Astrocyte of the spinal cord (primary cell): Measurements from ENCODE around the gene GOLGA8B.
"Not testable (repeated sequence)": the region's sequence is repeated elsewhere in the genome, so short reads cannot be mapped to it uniquely, and the experiment has no call there.

ENCODE experiments used
- DNase-seq: peaks from one replicate; pipeline ENCODE4 v3.0.0; 2011; ENCODE audit warnings: low read depth, low spot score
- H3K4me3 ChIP-seq: 2 replicates; pipeline ENCODE4 v1.5.1; 2011; ENCODE audit warnings: low read depth, mild to moderate bottlenecking, low read length, moderate library complexity
- in situ Hi-C: cut with HindIII; loops from 2 replicates; pipeline ENCODE4 v1.10.0; 2017; ENCODE audit warnings: low sequenced_read_pairs
- TF ChIP-seq, protein P1 (sequence below): IDR thresholded peaks from 2 replicates; pipeline ENCODE4 v1.5.1; 2012; ENCODE audit warnings: low read depth, mild to moderate bottlenecking, low read length, inconsistent platforms

GOLGA8B gene, protein sequence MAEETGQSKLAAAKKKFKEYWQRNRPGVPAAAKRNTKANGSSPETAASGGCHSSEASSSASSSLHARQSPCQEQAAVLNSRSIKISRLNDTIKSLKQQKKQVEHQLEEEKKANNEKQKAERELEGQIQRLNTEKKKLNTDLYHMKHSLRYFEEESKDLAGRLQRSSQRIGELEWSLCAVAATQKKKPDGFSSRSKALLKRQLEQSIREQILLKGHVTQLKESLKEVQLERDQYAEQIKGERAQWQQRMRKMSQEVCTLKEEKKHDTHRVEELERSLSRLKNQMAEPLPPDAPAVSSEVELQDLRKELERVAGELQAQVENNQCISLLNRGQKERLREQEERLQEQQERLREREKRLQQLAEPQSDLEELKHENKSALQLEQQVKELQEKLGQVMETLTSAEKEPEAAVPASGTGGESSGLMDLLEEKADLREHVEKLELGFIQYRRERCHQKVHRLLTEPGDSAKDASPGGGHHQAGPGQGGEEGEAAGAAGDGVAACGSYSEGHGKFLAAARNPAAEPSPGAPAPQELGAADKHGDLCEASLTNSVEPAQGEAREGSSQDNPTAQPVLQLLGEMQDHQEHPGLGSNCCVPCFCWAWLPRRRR

GRCh38 chr15:34583399-34584329, at the start of gene GOLGA8B:
Gene GOLGA8B (minus strand): TSS chr15:34583651. CDS start chr15:34535912, 47,739 bp downstream.
- TF ChIP-seq, protein P1, sequence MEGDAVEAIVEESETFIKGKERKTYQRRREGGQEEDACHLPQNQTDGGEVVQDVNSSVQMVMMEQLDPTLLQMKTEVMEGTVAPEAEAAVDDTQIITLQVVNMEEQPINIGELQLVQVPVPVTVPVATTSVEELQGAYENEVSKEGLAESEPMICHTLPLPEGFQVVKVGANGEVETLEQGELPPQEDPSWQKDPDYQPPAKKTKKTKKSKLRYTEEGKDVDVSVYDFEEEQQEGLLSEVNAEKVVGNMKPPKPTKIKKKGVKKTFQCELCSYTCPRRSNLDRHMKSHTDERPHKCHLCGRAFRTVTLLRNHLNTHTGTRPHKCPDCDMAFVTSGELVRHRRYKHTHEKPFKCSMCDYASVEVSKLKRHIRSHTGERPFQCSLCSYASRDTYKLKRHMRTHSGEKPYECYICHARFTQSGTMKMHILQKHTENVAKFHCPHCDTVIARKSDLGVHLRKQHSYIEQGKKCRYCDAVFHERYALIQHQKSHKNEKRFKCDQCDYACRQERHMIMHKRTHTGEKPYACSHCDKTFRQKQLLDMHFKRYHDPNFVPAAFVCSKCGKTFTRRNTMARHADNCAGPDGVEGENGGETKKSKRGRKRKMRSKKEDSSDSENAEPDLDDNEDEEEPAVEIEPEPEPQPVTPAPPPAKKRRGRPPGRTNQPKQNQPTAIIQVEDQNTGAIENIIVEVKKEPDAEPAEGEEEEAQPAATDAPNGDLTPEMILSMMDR, result no peak
- peak within 1 kb of the TSS; percentile 62 for H3K4me3 ChIP-seq
- in situ Hi-C loops, result no loop called here
- peak; percentile 53 for DNase-seq

DNA sequence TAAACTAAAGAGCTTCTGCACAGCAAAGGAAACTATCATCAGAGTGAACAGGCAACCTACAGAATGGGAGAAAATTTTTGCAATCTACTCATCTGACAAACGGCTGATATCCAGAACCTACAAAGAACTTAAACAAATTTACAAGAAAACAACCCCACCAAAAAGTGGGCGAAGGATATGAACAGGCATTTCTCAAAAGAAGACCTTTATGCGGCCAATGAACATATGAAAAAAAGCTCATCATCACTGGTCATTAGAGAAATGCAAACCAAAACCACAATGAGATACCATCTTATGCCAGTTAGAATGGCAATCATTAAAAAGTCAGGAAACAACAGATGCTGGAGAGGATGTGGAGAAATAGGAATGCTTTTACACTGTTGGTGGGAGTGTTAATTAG, 49.7 kb upstream of the GOLGA8B start:
- H3K4me3 ChIP-seq, in situ Hi-C loops, DNase-seq: not testable (repeated sequence)

- in situ Hi-C loops, result no loop called here
- no peak for DNase-seq
- TF ChIP-seq, protein P1, result no peak
- H3K4me3 ChIP-seq, result no peak overlapping the region
These were observed 45.2 kb upstream of the GOLGA8B start for GRCh38 chr15:34628577-34629152.

GRCh38 chr15:34625007-34625406, 41.6 kb upstream of the GOLGA8B start:
- TF ChIP-seq, protein P1, result no peak
- DNase-seq, result no peak
- in situ Hi-C loops, result no loop called here
- no peak overlapping the region for H3K4me3 ChIP-seq

DNA sequence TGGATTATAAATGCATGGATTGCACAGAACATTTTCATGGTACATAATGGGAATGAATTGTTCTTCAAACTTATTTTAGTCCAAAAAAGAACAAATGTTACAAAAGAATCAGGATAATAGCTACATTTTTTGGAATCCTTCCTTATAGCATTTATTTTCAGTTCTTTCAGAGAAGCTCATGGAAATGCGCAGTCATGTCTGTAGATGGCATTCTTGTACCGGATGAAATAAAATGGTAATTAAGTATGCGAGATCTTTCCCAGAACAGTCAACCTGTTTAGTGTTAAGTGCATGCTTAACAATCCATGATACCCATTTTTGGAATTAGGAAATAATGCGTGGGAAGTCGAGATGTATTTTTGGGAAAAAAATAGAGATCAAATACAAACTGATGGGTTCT, 38.2 kb upstream of the GOLGA8B start:
- in situ Hi-C loops, result no loop called here
- TF ChIP-seq, protein P1, result peak; percentile 42
- peak; percentile 42 for DNase-seq
- no peak overlapping the region for H3K4me3 ChIP-seq

- no peak overlapping the region for H3K4me3 ChIP-seq
- DNase-seq, result no peak
- TF ChIP-seq, protein P1, result no peak
- in situ Hi-C loops, result no loop called here
These were observed 37.4 kb upstream of the GOLGA8B start for GRCh38 chr15:34620814-34621213.
